T-helper 22 cell (primary cell): ENCODE data around the gene PHKA2.

Experiments
- DNase-seq: peaks from one replicate; pipeline ENCODE4 v3.0.0-alpha.2; 2020; ENCODE audit warnings: low read depth

PHKA2 gene

DNA sequence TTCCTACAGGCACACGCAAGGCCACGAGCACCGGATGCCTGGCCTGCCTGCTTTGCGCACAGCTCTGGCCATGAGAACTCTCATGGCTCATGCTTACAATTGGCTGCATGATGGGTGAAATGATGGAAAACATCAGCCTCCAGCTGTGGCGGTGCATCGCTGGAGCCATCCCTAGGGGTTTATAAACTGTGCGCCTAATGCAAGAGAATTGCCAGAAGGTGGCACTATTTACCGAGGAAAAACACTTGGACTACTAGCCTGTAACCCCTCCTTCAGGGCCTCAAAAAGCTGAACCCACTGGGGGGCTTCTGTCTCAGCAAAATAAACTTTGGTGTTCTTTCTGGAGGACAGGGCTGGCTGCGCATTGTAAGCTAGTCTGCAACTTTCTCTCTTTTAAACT lies 51.9 kb downstream of the PHKA2 start:
- DNase-seq, result no peak

DNA sequence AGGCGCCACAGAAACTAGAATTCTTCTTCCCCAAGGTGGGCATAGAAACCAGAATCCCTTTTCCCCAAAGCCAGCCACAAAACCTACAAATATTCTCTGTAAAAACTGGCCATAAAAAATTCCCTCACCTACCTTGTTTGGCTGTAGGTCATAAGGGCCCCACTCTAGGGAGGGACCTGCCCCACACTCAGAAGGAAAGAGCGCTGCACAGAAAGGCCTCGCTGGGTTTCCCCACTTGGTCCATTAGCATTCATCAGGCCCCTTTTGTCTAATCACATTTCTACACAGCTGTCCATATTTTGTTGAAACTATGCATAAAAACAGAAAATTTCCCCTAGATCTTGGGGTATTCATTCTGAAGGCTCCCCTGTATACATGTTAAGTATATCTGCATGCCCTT lies 54.1 kb downstream of the PHKA2 start:
- no peak for DNase-seq

DNA sequence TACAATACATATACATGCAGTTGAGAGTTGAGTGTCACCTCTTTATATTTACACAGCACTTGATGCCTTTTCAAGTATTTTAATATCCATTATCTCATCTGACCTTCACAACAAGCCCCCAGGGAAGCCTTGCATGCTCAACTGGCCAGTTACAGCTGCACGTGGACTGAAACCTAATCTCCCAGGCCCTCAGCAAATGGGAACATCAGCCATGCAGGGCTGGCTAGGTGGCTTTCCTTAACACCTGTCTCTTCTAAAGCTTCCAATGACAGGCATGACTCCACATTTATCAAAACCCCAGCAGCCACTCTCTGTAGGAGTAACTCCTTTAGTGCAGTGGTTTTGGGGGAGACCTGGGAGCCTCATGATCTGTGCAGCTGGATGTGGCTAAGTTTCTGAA lies 56.4 kb downstream of the PHKA2 start:
- no peak for DNase-seq

DNA sequence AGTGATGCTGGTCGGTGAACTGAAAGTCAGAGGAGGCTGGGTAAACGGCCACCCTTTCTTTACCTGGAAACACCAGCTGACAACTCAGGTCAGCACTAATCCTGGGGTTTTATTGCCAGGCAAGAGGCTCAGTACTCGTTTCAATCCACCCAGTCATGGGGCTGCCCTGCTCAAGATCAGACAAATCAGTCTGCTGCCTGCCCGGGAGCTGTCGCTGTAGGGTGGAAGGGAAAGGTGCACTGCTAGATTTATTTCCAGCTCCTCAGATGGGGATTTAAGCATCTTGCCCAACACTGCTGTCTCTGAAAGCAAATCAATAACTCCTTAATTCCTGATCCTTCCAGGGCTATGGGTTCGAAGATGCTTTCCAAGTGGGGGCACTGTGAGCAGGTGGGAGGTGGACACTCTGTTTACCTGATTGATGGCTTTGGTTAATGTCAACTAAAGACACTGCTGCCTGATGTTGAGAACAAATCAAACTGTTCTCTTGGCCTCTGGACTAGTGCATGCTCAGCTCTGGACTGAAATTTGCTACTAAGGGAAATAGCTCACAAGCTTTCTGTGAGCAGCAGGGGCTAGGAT lies 59.3 kb downstream of the PHKA2 start:
- no peak for DNase-seq

DNA sequence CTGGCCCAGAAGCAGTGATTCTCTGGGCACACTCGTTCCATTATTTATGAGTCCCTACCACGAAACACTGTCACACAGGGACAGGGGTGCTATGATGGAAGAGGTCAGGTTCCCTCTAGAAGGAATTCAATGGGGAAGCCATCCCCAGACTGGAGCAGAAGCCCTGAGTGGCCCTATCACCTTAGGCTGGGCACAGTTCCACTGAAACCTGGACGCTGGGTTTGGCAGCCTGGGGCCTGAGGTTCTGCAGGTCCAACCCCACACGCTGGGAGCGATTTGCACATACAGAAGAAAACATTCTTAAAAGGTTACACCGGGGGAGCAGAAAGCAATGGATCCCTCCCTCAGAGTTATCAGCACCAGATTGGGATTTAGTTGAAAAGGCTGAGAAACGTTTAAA lies 63.3 kb downstream of the PHKA2 start:
- no peak for DNase-seq

DNA sequence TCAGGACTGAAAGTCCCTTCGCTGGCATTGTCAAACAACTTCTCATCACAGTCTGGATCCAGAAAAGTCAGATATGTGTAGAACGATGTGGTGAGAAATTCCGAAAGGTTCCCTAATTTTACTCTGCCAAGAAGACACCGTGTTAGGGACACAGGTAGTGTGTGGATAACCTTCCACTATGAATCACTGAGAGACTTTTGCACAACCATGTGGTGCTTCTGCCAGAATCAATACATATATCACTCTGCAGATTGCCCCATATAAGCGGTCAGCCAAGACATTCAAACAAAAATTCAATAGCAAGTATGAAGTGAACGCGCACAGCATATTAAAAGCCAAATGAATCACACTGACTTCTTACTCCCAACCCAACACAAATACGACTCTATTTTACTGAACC lies 63.8 kb downstream of the PHKA2 start:
- no peak for DNase-seq

DNA sequence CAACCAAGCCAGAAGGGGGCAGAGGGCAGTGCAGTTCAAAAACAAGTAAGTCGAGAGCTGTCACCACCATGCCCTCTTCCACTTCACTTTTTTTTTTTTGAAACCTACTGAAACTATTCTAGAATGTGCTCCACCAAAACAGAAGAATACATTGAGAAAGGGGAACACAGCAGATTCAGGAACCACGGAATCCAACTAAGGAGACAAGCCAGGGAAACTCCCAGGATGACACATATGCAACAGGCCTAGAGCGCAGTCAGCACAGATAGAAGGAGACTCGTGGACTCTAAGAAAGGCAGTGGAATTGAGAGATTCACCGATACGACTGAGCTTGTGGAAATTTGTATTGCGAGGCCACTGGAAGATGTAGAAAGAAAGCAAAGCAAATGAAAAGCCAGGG lies 66.1 kb downstream of the PHKA2 start:
- no peak for DNase-seq

DNA sequence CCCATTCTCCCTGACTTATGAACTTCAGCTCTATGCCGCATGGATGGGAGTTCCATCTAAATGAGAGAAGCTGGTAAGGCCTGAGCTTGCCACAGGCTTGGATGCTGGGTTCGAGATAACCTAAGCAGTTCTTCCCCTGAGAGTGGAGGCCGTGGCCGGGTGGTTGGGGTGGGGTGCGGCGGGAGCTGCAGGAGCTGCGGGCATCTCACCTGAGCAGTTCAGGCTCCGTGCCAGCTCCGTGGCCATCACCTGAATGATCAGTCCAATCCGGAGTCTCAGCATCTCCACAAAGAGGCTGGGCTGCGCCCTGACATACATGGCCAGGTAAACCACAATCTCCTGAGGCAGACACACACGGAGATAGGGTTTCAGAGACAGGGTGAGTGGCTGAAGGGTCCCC lies 77.6 kb downstream of the PHKA2 start:
- DNase-seq, result no peak

DNA sequence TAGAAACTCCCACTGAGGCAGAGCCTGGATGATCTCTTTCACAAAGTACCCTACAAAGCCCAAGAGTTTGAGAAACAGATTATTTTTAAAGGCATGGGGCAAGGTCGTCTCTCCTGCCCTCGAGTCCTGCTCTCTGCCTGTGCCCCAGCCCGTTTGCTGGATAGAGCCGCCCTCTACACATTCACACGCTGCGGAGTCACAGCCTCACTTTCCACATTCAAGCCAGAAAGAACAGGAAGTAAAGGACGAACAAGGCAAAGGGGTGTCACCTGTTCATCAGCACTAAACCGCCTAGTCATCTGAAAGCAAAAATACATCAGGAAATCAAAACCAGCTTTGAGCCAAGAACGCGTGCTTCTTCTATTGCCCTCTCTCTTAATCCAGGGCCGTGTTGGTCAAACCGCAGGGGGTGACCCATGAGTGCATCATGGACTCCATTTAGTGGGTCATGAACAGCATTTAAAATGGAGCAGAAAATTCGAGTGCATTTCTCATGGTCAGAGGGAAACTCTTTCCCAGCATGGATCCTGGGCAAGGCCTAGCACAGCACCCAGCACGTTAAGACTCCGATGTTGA lies 83.4 kb downstream of the PHKA2 start:
- DNase-seq, result no peak

DNA sequence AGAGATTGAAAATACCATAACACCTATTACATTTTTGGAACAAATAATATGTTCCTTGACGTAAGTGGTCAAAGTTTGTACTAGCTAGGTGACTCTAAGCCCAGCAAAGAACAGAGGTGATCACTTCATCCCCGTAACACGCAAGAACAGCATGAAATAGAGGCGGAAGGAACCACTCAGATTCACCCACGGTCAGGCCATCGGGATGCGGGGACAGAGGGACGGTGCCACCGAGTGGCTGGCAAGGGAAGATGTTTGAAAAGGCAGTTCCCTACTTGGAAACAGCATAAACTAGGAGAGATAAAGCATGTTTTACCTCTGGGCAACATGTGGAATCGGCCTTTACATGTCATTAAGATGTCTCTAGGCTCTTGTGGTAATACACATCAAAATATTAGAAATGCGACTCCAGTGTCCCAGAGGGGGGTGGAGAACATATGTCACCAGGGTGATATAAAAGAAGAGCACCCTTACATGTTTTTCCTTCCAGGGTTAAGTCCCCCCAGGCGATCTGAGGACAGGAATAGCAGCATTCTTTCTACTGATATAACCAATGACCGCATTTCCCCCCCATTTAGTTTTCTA lies 84.0 kb downstream of the PHKA2 start:
- DNase-seq, result no peak

DNA sequence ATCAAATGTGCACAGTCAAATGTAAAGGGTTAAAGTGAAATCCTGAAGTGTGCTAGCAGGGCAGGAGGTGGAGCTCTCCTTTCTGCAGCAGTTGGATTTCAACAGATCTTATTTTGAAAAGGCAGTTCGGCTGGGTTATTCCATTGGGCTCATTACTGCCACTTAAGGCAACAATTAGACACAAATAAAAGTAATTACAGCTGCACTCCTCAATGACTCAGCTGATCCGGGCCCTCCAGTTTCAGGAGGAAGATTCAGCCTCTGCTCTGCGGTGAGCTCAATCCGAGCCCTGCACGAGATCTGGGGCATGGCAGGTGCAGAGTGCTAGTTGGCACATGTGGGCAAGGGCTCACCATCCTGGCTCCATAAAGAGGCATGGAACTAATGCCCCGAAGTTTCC lies 85.4 kb downstream of the PHKA2 start:
- DNase-seq, result no peak

DNA sequence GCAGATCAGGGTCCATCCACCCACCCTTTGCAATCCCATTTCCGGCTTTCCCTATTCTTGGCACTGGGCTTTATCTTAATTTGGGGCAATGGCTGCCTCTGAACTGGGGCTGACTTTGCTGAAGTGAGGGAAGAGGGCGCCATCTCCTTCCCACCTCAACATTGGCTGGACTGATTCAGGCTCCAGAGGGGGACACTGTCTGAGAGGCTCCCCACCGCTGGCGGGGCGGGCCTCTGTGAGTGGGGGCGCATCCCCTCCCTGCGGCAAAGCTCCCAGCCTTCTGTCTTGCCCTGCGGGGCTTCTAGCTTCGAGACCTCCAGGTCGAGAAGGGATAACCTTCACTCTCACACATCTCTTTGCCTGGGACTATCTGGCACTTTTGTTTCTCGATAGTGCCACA lies 85.8 kb downstream of the PHKA2 start:
- no peak for DNase-seq

DNA sequence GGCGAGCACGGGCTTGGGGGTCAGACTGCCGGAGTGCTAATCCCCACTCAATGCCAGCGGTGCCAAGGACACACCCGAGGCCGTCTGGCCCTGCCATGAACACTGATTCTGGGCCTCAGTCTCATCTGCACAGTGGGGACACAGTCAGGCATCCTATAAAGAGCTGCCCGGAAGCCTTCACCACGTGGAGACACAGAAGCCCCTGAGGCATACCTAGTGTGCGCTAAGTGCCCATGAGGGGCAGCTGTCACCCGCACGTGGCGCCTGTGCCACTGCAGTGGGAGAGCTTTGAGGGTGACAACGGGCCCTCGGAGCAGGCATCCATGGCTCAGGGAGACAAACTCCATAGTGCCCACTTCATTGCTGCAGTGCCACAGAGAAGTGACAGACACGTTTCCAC lies 86.3 kb downstream of the PHKA2 start:
- no peak for DNase-seq

DNA sequence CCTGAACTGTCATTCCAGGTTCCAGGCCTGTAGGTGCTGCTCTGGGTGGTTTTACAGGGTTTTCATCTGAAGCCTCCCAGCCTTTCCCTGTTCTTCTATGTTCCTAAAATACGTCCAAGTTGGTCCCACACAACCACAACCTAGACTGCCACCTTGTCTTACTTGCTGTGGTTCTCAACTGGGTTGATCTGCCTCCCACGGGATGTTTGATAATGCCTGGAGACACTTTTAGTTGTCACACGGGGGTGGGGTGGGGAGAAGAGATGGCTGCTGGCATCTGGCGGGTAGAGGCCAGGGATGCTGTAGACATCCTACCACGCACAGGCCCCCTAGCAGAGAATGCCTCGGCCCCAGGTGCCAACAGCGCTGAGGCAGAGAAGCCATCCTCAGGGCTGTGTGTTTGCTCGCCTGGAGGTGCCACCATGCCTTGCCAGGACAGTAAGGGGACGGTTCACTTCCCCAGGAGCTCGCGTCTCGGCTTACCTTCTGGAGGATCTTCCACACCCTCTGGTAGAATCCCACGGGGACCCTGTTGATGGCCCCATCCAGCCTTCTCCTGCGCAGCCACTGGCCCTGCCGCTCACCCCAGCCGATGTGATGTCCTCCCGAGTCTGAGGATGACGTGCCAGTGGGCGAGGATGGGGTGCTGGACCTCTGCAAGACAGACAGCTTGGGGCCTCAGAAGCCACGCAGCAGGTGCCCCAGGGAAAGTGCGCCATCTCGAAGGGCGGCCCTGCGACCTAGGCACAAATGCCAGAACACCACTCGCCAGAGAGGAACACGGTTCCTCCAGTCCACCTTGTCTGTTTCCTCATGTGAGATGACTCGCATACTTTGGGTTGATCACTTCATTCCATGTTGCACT lies 87.0 kb downstream of the PHKA2 start:
- DNase-seq, result no peak

DNA sequence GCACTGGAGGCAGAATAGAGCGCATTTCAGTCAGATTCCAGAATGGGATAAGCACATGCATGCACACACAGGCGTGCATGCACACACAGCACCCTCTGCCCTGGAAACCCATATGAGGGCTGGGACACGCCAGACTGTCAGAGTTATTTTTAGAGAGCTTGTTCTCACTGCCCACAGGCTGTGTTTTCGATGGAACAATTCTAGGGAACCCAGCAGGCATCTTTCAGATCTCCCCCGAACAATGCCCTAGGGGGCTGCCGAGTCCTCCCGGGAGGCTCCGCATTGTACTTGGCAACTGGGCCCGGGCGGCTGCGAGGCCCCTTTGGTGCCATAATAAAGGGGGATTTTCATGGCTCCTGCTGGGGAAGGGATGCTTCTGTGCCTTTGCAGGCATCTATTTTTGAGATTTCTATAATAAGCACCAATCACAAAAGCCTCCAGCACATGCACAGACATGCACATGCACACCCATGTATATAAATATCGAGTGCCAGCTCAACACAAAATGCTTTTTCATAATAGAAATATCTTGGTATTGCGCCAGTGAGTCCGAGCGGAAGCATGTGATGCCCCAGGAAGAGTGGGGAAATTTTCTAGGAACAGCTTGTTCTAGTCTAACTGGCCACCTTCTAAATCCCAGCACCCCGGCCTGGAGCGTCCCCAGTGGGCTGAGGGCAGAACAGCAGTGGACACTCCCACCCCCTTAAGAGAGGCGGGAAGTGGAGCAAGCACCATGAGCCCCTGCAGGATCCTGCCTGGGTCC lies 88.5 kb downstream of the PHKA2 start:
- no peak for DNase-seq

DNA sequence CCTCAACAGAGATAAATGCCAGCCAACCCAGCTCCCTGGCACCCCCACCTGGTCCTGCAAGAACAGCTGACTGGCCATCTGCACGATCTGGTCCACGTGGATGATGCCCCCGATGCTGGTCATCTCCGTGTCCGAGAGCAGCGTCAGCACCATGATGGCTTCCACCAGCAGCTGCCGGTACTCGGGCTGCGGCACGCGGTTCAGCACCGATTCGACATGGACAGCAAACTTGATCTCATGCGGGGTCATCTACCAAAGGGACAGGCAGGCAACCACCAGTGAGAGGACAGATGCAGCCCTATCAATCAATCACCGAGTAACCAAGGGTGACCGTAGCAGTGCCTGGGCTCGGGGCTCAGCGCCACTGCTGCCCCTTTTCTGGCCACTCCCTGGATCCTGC lies 89.8 kb downstream of the PHKA2 start:
- DNase-seq, result no peak

DNA sequence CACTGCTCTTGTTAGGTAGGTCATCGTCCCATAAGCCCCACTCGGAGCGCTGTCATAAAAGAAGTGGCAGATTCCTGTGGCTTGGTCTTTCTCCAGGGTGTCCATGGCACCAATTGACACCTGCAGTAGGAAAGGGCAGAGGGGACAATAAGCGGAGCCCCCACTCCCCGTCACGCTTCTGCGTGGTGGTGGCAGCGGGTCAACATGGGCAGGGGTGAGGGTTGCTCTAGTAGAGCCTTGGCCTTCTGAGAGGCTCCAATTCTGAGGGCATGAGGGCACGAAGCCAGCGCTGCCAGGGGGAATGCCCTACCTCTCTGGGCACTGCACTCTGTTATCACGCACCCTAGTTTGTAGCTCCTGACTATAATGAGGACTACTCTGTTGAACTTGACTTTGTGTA lies 90.4 kb downstream of the PHKA2 start:
- DNase-seq, result no peak

DNA sequence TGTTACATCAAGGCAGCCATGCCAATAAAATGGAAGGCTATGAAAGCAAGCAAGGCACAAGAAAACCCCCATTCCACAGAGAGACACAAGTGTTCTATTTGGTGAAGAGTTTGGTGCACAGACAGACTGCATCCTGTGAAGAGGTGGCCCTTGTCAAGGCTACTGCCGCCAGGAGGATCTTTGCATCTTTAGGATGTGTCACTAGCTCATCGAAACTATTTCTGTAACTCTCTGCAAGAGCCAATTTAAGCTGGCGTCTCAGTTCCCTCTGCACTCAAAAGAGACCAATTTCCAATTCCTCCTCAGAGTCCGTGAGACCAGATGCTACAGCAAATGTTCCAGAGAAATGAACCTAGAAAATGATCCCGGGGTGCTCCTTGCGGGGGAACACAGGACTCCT lies 91.0 kb downstream of the PHKA2 start:
- DNase-seq, result no peak

DNA sequence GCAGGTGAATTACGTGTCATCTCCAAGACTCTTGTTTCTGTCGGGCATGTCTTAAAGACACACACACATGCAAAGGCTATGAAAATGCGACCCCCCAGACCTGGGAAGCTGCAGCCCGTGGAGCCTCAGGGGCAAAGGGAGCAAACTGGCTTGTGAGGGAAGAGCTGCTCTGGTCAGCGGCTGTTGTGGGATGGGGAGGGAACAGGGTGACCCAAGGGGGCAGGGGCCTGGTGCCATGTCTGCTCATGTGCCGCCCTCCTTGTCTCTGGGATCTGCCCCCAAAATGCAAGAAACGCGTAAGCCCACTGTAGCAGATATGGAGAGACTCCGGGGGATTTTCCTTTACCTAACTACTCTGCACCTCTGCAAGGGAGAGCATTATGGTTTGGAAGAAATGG lies 92.4 kb downstream of the PHKA2 start:
- DNase-seq, result no peak

DNA sequence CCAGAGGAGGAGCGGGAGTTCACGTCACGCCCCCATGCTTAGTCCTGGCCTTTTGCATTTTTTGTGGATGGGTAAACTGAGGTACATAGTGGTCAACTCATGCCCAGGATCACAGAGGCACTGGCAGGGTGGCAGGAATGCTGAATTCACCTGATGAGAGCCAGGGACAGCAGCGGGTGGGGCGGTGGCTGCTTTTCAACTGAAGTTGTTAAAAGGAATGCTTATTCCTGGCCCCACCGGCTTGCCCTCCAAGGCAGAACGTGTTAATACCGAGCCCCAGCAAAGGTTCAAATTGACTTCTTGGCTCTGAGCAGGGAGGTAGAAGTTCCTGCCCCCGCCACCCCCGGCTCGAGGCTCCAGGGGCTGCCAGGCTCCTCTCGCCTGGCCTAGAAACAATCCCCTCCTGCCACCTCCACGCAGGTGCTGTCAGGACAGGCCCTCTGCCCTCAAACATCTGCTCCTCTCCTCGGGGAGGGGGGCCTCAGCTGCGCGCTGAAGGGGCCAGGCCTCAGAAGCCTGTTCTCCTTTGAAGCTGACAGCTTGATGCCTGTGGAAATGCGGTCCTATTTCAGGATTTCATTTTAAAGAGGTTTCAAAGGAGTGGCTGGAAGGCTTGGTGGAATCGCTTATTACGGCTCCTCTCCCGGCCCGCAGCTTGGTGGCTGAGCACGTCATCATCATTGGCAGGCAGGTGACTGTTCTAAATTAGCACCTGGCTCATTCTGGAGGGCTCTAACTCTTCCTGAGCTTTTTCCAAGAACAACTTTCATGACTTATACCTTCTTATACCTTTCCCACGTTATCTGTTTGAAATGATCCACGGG lies 93.0 kb downstream of the PHKA2 start:
- no peak for DNase-seq

DNA sequence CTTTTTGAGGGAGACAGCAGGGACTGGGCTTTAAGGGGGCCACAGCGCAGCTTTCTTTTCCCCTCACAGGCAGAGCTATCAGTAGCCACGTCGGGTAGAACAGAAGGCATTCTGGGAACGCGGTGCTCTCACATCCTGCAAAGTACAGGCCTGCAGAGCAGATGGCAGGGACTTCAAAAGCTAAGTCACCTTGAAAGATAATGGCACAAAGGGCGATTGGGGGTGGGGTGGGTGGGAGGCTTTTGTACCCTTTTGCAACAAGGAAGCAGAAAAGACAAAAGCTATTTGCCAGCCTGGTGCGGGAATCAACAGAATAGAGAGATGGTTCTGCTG lies 93.9 kb downstream of the PHKA2 start:
- no peak for DNase-seq
